Stimulated activated CD4-positive, alpha-beta T cell treated with anti-CD3 and anti-CD28 coated beads, Interleukin-12 subunit alpha, Interleukin-12 subunit beta, amount 100 ng/mL, for 24 hours (primary cell): ENCODE measurements around the gene LINGO1.

Source experiments
- DNase-seq, 2 experiments: peaks; one replicate each; pipeline ENCODE4 v3.0.0-alpha.2; 2020; ENCODE audit warnings: low read depth in 2 of 2

The LINGO1 gene

DNA sequence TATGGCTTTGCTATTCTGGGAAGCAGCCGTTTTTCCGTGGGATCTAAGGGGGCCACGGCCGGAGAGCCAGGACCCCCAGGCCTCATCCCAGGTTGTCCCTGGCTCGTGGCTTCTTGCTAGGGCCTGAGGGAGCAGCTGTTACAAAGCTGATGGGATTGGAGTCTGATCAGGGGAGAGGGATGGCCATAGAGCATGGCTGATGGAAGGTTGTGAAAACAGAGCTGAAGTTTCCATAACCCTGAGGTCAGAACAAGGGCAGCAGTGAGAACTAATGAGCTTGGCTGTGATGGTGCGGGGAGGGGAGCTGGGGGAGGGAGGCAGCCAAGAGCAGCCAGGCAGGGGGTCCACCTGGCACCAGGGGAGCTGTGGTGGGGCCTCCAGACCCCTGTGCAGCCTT lies 63.0 kb downstream of the LINGO1 start:
- DNase-seq: no peak

DNA sequence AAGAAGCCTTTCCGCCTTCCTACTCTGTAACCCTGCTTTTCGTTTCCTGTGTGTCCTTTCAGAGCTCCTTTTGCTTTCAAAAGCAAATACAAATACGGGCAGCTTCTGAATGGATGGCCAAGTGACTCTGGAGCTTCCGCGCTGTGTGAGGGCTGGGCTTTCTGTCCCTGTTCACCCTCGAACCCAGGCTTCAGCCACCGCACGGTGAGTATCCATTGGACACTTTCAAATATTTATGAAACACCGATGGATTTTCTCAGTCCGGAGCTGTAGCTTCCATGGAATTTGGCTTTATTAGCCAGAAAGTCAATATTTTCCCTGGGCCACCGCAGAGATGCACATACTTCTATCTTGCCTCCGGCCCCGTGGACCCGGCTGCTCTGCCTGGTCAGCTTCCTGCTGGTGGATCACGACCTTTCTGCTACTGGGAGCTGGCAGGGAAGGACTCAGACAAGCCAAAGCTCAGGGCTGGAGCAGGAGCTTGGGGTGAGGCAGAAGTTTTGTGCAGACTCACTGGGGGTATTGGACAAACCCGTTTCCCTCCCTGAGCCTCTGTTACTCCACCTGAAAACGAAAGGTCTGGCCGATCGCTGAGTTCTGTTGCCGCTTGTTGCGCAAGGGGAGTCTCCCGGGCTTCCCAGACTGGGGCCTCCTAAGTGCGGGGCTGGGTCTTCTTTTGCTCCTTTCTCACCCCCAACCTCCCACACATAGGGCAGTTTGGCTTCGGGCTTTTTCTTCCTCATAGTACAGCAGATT lies 63.6 kb downstream of the LINGO1 start:
- DNase-seq: no peak

DNA sequence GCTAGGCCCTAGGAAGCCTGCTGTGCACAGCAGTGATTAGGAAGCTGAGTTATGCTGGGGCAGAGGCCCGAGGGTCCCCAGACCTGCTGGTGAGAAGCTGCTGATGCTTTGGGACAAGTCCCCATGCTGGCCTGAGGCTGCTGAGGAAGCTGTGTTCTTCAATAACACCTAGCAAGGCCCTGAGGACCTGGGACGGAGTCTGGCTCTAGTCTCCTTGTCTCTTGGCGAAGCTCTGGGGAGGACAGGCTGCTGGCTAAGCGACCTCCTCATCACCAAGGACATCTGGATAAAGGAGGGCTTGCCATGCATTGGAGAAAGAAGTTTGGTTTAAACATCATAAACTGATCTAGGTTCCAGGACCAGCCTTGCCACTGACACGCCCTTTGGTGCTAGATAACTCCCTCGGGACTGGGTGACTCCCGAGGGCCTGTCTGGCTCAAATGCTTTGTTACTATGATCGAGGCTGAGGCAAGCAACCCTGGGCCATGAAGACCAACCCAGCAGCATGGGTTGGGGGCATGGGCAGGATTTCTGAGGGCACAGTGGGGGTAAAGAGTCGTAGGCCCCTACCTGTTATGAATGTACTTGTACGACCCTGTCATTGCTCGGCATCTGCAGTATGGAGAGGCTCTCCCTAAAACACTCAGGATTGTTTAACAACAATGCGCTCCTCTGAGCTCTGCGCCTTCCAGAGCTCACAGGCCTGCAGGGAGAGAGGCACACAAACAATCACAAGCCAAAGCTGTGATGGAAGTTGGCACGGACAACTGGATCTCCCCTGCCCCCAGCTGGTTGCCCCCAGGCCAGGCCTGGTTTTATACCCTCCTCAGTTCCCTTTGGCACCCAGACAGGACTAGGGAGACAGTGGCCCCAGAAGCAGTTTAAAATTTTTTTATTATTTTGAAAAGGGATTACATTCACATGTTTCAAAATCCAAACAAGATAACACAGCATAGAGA lies 64.4 kb downstream of the LINGO1 start:
- DNase-seq: no peak

DNA sequence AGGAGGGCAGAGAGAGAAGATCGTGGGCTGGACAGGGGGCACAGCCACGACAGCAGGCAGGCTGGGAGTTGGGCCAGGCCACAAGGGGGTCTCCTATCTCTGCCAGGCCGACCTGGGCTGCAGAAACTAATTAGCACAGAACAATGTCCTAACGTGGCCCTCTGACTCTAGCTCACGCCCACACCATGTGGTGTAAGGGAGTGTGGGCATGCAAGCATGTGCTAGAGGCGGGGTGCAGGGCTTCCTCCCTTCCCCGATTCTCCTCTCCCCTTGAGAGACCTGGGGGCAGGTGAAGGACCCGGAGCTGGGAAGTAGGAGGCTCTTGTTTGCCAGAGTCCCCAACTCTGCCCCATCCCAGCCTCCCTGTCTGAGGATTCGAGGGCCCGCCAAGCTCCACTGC lies 65.5 kb downstream of the LINGO1 start:
- no peak for DNase-seq

DNA sequence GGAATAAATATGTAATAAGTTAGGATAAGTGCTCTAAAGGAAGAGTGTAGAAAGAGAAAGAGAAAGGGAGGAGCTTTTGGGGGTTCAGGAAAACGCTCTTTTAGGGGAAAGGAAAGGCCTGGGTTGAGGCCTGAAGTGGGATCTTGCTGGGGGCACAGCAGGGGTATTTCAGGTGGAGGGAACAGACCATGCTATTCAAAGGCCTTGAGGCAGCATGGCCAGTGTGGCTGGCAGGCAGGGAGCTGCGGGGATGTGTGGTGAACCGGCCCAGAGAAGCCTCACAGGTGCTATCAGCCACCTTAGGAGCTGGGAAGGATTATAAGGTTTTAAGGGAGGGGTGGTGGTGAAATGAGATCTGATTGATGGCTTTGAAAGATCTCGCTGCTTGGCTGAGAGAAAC lies 66.6 kb downstream of the LINGO1 start:
- no peak for DNase-seq

DNA sequence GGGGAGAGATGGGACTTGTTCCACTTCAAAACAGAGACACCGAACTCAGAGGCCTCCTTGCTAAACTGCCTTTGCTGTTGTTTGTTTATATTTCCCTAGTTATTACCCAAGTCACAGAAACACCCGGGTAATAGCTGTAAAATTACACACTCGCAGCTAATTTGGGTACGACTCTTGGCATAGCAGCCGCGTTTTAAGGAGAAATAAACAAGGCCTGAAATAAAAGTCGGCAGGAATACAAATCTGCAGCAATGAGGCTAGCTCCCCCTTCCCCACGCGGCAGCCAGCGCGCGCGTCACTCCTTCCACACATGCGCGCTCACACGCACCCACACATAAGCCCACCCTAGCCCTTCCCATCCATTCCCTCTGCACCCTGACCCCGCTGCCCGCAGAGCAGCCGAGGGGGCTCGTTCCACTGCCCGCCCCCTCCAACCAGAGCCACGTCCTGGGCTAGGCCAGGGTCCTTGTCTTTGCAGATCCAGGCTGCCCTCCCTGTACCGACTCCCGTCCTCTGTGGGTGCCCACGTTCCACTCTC lies 67.3 kb downstream of the LINGO1 start:
- DNase-seq: no peak

DNA sequence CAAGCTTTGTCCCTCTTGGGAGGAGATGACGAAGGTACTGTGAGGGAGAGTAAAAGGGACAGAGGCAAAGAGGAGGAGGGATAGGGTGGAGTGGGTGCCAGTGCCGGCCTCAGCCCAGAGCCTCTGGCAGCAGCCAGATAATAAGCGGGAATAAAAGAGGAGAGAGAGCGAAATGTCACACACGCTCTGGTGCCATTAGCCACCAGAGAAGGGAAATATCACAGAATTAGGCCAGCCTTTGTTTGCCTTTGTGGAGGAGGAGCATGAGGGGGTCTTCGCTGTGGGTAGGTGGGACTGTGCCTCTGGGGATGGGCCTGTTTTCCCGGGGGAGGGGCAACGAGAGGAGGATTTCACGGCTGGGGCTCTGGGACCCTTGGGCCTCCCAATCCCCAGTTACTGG lies 67.8 kb downstream of the LINGO1 start:
- no peak for DNase-seq

DNA sequence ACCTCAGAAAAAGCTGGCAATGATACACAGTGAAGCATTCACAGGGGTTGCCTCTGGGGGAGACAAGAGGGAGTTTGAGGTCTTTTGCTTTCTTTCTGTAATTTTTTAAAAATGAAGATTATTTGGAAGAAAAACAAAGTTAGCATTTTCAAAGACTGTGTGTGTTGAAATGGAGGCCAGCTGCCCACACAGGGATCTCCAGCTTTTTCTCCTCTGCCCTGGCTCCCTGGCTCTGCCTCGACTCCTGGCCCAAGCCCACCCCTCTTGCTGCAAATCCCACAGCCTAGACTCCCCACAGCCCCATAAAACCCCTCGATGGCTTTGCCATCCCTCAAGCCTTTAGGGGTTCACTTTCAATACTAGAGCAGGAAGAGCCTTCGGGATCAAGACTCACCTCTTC lies 68.4 kb downstream of the LINGO1 start:
- DNase-seq: no peak

DNA sequence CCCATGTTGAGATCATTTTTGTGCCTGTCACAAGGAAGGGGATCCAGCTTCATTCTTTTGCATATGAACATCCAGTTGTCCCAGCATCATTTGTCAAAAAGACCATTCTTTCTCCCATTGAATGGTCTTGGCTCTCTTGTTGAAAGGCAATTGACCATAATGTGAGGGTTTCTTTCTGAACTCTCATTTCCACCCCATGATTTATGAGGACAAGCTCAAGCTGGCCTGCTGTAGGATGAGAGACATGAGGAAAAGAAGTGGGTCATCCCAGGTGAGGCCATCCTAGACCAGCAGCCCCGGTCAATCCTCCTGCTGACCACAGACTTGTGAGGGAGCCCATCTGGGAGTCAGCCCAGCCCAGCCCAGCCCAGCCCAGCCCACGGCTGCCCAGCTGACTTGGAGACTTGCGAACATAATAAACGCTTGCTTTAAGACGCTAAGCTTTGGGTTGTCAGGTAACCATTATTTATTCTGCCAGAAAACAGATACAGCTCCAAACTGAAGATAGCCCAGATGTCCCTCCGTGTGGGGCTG lies 69.0 kb downstream of the LINGO1 start:
- no peak for DNase-seq
